Measurements from ENCODE around the gene TMEM61. TPM values are rescaled to one million over a fixed set of nuclear protein-coding genes. Genes with fewer than 3 reads are reported as not detected.
A peak's percentile ranks its signal among the peaks of the same experiment; 100 is the strongest.

Gene TMEM61
- total RNA-seq, 1 donor from 2014 or later: 1.6 TPM

DNA sequence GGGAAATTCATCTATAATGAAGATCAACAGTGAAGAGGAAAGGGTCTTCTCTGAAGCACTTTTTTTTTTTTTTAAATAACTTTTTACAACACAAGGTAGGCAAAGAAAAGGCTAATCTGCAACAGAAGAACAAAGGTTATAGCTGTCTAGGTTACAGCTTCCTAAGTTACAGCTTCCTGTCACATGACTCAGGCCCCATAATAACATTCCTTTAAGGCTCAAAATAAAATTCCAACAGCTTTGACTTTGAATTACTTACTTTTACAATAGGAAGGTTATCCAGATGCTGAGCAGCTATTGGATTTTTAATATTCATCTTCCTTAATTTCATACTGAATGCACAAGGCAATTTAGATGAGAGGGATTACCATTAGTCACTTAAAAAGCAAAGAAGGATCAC is 40.4 kb upstream of the TMEM61 start:
- no peaks in the 10 kb centered on the region for H3K27me3 ChIP-seq (ENCODE audit: control insufficient read depth, insufficient read depth, low read length)
- DNase-seq (ENCODE audit: low read depth): no peak
- TF ChIP-seq, protein P1, sequence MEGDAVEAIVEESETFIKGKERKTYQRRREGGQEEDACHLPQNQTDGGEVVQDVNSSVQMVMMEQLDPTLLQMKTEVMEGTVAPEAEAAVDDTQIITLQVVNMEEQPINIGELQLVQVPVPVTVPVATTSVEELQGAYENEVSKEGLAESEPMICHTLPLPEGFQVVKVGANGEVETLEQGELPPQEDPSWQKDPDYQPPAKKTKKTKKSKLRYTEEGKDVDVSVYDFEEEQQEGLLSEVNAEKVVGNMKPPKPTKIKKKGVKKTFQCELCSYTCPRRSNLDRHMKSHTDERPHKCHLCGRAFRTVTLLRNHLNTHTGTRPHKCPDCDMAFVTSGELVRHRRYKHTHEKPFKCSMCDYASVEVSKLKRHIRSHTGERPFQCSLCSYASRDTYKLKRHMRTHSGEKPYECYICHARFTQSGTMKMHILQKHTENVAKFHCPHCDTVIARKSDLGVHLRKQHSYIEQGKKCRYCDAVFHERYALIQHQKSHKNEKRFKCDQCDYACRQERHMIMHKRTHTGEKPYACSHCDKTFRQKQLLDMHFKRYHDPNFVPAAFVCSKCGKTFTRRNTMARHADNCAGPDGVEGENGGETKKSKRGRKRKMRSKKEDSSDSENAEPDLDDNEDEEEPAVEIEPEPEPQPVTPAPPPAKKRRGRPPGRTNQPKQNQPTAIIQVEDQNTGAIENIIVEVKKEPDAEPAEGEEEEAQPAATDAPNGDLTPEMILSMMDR (IDR thresholded peaks at IDR 0.05; ENCODE audit: insufficient read depth, low read length, poor library complexity, severe bottlenecking): no peak
- no peaks in the 10 kb centered on the region for H3K36me3 ChIP-seq (ENCODE audit: control insufficient read depth, insufficient read depth, low read length)
- no peak overlapping the region for H3K4me3 ChIP-seq (ENCODE audit: low read depth, low read length)

DNA sequence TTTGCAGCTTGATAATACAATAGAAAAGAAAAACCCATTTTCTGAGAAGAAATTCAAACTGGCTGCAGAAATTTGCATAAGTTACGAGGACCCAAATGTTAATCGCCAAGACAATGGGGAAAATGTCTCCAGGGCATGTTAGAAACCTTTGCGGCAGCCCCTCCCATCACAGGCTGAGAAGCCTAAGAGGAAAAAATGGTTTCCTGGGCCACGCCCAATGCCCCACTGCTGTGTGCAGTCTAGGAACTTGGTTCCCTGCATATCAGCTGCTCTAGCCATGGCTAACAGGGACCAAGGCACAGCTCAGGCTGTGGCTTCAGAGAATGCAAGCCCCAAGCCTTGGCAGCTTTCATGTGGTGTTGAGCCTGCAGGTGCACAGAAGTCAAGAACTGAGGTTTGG is 37.5 kb upstream of the TMEM61 start:
- H3K27me3 ChIP-seq (ENCODE audit: control insufficient read depth, insufficient read depth, low read length): no peaks in the 10 kb centered on the region
- TF ChIP-seq, protein P1 (IDR thresholded peaks at IDR 0.05; ENCODE audit: insufficient read depth, low read length, poor library complexity, severe bottlenecking): no peak
- no peak for DNase-seq (ENCODE audit: low read depth)

DNA sequence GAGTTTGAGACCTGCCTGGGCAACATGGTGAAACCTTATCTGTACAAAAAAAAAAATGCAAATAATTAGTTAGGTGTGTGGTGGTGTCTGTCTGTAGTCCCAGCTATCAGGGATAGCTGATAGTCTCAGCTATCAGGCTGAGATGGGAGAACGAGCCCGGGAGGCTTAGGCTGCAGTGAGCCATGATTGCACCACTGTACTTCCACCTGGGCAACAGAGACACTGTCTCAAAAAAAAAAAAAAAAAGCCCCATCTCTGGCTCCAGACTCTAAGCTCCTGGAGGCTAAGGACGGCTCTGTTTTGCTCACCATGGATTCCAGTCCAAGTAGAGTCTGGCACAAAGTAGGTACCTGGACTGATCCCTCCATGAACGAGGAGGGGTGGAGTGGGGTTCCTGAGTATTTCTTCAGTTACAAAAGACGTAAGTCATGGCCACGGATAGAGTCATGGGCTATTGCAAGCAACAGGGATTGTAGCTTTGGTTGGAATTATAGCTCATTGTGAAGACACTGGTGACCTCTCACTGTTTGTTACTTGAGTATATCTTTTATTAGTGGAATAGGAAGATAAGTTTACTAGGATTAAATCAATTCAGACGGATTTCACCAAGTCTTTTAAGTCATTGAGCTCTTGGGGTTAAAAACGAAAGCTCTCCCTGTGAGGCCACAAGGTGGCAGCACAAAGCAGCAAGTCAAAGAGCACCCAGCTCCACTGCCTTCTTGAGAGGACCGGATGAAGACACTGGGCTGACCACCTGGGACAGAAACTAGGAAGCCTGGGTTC is 35.6 kb upstream of the TMEM61 start:
- DNase-seq (ENCODE audit: low read depth): peak; percentile 57
- Histone ChIP-seq H3K27me3 (ENCODE audit: control insufficient read depth, insufficient read depth, low read length) (no peaks in the 10 kb centered on the region), H3K36me3 (ENCODE audit: control insufficient read depth, insufficient read depth, low read length) (no peaks in the 10 kb centered on the region), H3K4me3 (ENCODE audit: low read depth, low read length) (no peak overlapping the region)
- TF ChIP-seq, protein P1 (IDR thresholded peaks at IDR 0.05; ENCODE audit: insufficient read depth, low read length, poor library complexity, severe bottlenecking): peak; percentile 92

More for the DNA sequence above, 37.5 kb upstream of the TMEM61 start:
- no peak overlapping the region for H3K4me3 ChIP-seq (ENCODE audit: low read depth, low read length)
- H3K36me3 ChIP-seq (ENCODE audit: control insufficient read depth, insufficient read depth, low read length): no peaks in the 10 kb centered on the region

DNA sequence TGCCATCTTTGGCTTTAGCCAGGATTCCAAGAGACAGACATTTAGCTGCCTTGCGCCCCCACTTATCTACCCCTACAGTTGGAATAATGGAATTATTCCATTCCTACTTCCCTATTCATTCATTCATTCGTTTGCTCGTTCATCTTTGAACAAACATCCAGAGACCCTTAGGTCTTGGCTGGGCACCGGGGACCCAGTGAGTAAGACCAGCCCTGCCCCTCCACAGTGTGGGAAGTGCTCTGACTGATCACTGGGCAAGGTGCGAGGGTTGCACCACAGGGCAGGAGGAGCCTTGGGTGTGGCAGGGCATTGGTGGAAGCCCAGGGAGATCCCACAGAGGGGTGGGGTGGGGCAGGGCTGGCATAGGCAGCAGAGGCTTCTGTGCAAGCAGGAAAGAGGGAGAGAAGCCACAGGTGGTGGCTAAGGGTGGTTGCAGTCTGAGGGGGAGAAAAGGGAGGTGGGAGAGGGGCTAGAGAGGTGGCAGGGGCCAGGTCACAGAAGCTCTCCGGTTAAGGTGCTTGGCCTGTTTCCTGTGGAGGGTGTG is 35.0 kb upstream of the TMEM61 start:
- no peak overlapping the region for H3K4me3 ChIP-seq (ENCODE audit: low read depth, low read length)
- H3K27me3 ChIP-seq (ENCODE audit: control insufficient read depth, insufficient read depth, low read length): no peaks in the 10 kb centered on the region
- TF ChIP-seq, protein P1 (IDR thresholded peaks at IDR 0.05; ENCODE audit: insufficient read depth, low read length, poor library complexity, severe bottlenecking): no peak
- no peak for DNase-seq (ENCODE audit: low read depth)
- H3K36me3 ChIP-seq (ENCODE audit: control insufficient read depth, insufficient read depth, low read length): no peaks in the 10 kb centered on the region

DNA sequence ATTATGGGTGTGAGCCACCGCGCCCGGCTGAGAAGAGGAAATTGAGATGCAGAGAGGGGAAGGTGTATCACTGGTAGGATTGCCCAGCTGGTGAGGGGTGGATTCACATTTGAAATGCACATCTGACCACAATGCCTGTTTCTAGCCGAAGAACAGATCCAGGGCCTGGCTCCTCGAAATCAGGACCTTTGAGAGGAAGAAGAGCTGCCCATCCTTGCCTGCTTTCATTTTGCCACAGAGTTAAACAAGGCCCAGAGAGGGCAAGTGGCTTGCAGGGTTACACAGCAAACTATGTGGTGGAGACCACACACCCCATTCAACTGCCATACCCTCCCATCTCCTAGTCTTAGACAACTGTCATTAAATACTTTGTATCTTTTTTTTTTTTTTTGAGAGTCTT is 32.9 kb upstream of the TMEM61 start:
- Histone ChIP-seq H3K36me3 (ENCODE audit: control insufficient read depth, insufficient read depth, low read length) (no peaks in the 10 kb centered on the region), H3K27me3 (ENCODE audit: control insufficient read depth, insufficient read depth, low read length) (no peaks in the 10 kb centered on the region)

More for the DNA sequence above, 32.9 kb upstream of the TMEM61 start:
- no peak for DNase-seq (ENCODE audit: low read depth)
- no peak overlapping the region for H3K4me3 ChIP-seq (ENCODE audit: low read depth, low read length)
- TF ChIP-seq, protein P1 (IDR thresholded peaks at IDR 0.05; ENCODE audit: insufficient read depth, low read length, poor library complexity, severe bottlenecking): no peak
